ACHN (cell line): Measurements from ENCODE around the gene TANC1.

Experiments
- DNase-seq: peaks from one replicate; pipeline ENCODE4 v3.0.0-alpha.2; 2015
- in situ Hi-C: cut with HindIII; loops from 2 replicates; pipeline ENCODE4 v1.10.0; 2017; ENCODE audit warnings: low sequenced_read_pairs, low pct_ligation_motif_present, low pct_unique_long_range_greater_than_20kb

TANC1 gene

DNA sequence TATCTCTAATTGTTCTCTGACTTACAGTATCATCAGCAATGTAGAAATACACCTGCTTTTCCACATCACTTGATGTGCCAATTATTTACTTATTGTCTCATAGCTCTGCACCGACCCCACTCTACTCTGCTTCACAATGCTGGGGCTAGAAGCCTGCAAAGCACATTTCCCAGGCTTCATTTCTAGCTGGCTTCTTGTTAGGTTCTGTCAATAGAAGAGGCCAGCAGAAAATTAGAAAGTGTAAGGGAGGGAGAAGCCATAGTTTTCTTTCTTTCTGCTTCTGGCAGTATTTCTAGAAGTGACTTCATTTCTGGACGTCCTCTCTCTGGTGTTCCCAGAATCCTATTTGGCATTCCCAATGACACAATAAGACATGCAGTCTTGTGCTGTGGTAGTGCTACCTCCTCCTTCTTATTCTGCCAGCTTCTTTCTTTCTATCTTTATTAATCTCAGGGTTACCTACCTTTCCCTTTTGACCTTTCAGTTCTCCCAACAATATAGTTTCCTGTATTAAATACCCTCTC lies 12.5 kb upstream of the TANC1 start:
- in situ Hi-C loops: no loop called here
- DNase-seq: no peak

DNA sequence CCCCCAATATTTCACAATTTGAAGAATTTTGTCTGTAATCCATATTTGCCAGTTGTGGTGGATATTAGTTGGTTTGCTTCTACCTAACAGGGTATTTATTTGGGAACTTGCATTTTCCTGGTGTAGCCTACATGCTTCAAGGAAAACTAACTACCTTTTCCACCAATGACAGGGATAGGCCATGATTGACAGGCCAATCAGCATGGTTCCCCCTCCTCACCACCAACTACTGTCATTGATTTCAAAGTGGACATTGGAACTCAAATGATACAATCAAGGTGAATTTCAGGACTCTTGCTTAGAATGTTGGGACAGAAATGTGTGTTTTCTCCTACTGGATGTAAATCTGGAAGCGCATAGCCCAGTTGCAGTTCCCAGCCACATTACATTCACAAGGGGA lies 10.1 kb upstream of the TANC1 start:
- DNase-seq: no peak
- in situ Hi-C loops: no loop called here

DNA sequence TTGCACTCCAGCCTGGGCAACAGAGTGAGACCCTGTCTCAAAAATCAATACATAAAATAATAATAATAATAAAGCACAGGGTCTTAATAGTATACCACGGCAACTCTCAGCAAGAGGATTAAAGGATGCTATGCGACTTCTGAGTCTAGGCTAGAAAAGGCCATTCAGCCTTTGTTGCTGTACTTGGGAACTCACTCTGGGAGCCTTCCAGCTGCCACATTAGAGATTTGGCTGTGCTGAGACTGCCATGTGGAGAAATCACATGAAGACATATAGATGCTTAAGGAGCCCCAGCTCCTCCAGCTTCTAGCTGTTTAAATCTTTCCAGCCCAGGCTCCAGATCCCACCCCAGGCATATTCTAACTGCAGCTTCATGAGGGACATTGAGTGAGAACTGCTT lies 8.2 kb upstream of the TANC1 start:
- in situ Hi-C loops: no loop called here

DNA sequence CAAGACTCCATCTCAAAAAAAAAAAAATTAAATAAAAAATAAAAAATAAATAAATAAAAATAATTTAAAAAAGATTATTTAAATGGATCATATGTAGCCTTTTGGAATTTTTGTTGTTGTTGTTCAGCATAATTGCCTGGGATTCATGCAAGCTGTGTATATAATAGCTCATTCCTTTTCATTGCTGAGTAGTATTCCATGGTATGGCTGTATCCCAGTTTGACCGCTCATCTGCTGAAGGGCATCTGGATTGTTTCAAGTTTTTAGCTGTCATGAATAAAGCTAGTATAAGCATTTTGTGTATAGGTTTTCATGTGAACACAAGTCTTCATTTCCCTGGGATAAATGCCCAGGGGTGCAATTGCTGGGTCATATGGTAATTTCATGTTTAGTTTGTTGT lies 6.4 kb upstream of the TANC1 start:
- in situ Hi-C loops: no loop called here
- DNase-seq: no peak

More for the DNA sequence above, 8.2 kb upstream of the TANC1 start:
- DNase-seq: no peak

DNA sequence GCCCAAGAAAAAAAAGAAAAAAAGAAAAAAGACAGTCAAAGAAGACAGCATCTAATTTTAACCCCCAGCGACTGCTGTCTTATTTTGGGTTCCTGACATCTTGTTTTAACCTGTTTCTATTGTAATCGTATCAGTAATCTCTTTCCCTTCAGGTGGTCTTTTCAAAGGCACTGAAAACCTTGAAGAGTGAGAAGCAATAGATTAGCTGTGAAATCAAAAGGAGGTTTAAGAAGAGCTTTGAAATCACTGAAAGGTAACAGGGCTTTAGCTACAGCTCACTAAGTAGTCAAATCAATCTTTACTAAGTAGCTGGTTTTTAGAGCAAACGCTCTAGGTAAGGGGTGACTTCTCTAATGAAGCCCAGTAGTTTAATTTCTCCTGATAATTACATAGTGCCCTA lies 5.4 kb upstream of the TANC1 start:
- in situ Hi-C loops: no loop called here
- no peak for DNase-seq

DNA sequence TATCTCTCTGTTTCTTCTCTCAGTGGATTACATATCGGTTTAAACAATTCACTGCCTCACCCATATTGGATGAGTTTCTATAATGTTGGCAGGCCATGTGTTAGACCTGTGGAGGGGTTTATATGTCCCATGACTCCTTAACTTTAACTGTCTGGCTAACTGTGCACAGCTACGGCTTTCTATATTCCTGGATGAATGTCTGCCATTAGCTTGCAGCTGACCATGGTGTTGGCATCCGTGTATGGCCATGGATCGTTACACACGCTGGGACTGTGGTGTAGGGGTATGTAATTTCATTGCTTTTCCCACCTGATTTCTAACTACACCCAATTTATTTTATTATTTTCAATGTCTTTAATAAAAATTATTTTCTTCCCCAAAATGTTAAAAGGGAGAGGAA lies 3.3 kb upstream of the TANC1 start:
- no peak for DNase-seq
- in situ Hi-C loops: no loop called here

DNA sequence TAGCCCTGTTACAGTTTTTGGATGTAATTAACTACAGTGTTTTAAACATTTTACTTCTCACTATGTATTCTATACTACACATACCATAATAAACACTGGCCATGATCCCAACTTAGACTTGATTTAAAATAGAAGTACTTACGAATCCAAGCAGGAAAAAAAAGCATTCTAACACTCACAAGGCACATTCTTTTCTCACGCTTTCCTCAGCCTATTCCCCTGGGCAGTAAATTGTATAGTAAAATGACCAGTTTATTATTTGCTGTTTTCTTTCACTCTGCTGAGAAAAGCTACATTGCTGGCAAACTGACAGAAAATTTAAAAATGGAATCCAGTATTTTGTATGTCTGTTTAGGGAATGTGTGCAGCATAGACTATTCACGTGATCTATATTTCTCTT lies 2.8 kb upstream of the TANC1 start:
- DNase-seq: no peak
- in situ Hi-C loops: no loop called here

DNA sequence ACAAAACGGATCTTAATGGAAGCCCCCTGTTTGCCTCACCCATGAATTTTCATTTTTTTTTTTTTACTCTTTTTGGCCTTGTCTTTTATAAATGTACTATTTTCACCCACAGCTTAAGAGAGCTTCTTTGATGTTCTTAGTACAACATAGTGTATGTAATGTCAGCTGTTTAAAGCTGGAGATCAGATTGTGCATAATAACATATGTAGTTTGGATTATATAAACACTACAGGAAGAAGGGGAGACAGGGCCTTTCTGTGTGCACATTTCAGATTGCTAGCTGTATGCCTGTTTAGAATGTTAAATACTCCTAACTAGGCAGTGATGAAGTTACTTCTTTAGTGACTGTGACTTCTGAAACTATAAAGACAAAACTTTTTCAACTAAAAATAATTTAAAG lies 2.1 kb upstream of the TANC1 start:
- DNase-seq: no peak
- in situ Hi-C loops: no loop called here

DNA sequence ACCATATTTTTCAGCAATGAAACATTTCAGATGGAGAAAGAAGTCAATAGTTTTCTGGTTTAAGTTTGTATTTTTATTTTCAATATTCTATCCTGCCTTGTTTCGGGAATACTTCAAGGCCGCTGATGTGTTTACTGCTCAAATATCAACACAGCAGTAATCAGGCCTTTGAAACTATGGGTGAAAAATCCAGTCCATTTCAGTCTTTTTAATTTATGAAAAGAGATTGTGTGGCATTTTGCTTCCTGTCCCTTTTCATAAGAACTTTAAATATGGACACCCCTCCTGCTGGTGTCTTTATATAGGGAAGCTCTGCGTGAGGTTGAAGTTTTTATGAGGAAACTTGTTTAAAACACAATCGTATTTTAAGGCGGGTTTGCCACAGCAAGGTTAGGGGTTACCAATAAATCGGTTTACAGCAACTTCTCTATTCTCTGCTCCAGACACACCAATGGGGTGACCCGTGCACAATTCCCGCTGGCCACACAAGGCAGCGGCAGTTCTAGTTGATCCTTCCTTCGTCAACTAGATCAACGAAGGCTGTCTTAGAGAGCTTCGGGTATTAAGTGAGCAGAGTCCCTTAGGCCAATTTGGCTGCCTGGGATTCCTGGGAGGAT lies 1.2 kb upstream of the TANC1 start:
- DNase-seq: peak; percentile 7
- in situ Hi-C loops: no loop called here

DNA sequence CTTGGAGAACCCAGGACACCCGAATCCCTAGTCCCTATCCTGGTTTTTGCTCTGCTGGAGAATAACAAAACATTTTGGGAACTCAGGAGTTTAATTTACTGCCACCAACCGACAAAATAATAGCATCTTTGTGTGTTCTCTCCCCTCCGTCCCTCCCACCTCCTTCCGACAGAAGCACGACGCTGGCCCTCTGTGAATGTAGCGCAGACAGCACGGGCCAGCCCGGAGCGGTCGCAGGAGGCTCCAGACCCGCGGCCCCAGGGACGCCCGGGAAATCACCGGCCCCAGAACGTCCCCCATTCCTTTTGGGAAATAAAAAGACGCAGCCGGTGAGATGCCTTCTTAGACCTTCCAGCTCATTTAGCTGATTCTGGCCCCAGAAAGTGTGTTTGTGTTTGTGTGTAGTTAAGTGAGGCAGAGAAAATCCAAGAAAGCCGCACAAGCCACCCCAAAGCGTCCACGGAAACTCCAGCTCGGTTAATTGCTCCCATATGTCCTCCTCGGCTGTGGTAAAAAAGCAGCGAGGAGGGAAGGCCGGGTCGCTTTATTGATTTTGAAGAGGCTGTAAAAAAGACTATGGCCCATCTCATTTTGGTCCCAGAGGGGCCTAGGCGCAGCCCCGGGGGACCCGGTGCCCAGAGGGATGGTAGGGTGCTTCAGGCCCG lies 577 bp upstream of the TANC1 start:
- in situ Hi-C loops: no loop called here
- DNase-seq: peak; percentile 14

DNA sequence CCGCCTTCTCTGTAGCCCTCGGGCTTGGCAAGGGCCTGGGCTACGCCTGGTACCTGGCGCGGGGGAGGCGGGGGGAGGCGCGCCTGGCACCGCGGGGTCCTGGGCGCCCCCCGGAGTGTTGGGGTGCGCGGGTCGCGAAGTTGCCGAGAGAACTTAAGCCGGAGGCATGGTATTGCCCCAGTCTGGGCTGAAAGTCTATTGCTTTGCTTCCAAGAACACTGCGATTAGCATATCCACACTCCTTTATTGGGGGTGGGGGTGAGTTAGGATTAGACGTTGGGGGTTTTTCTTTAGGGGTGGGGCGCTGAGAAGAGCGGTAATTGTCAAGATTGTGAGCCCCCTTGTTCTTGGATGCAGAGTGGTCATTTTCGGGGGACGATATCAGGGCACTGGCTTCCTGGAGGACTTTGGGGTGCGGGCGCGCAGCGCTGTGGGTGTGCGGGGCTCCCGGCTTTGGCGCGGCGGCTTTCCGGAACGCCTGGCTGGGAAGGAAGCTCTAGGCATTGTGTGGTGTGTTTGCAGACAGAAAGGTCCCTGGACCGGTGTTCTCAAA lies 798 bp downstream of the TANC1 start:
- in situ Hi-C loops: no loop called here
- no peak for DNase-seq

DNA sequence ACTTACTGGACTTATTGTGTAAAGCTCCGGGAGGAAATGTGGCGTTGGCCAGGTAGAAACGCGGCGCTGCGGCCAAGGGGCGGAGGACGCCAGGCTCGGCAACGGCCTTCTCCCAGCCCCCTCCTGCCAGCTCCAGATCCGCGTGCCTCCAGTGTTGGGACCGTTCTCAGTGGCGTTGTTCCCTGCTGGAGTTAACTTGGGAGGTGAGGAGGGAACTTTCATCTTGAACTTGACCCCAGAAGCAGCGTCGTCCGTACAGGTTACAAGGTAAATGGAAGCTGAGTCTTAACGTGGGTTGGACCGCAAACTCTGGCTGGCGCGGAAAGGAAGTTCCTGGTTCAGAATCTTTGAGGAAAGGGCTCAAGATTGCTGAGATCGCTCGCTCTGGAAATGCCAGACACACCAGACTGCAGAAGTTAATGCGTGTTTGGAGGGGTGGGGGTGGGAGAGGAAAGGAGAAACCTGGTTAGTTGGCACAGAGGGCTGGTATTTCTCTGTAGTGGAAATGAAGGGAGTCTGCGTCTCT lies 1.3 kb downstream of the TANC1 start:
- in situ Hi-C loops: no loop called here
- DNase-seq: peak; percentile 46

DNA sequence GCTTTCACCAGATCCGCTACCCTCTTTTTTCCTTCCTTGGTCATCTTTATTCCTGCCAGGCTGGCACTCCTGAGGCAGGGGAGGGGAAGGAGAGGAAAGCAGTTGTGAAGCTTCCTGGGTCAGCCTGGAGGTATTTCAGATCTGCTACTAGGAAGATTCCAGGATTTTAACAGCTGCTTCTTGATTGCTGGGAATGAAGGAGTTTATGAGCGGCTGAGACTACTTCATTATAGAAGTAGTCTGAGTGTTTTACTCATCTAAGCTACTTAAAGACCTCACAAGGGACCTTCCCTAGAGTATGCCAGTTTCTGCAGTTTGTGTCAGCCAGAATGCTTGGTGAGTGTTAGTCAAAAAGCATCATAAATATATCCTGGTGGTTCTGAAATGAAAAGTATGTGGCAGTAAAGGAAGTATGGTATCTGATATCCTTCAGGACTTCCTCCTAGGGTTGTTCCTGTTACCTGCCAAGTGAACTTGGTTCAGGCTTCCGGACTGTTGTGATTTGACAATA lies 1.9 kb downstream of the TANC1 start:
- in situ Hi-C loops: no loop called here
- no peak for DNase-seq

DNA sequence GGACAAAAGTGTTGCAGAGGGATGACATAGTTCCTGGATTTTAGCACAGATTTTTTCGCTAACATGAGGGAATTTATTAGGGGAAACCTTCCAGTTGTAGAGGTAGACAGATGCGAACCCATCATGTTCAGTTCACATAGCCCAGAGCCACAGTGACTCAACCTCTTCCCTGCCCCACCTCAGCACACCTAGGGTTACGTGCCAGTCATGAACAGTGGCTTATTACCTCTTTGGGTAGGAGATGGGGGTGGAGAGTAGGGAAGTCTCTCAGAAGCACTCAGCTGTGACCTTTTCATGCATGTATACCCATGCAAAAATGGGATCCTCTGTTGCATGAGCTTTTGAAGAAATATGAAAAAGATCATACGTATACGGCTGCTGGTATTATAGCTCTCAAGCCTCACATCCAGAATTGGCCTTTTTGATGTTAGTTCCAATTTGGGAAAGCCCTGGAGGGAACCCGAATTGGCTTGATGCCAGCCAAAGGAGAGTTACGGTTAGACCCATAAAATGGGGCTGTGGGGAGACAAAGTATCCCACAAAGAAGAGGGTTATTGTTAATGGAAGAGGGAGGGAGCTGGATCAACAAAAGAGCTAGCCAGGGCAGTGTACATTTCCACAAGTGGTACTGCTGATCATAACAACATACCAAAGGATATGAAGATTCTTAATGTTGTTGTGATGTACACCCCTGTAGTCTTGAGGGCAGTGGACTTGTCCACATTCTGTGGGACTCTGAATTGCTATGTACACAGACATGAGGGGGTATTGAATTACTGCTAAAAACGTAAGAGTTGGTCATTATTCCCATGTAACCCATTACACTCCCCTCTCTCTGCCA lies 4.9 kb downstream of the TANC1 start:
- DNase-seq: no peak
- in situ Hi-C loops: no loop called here

DNA sequence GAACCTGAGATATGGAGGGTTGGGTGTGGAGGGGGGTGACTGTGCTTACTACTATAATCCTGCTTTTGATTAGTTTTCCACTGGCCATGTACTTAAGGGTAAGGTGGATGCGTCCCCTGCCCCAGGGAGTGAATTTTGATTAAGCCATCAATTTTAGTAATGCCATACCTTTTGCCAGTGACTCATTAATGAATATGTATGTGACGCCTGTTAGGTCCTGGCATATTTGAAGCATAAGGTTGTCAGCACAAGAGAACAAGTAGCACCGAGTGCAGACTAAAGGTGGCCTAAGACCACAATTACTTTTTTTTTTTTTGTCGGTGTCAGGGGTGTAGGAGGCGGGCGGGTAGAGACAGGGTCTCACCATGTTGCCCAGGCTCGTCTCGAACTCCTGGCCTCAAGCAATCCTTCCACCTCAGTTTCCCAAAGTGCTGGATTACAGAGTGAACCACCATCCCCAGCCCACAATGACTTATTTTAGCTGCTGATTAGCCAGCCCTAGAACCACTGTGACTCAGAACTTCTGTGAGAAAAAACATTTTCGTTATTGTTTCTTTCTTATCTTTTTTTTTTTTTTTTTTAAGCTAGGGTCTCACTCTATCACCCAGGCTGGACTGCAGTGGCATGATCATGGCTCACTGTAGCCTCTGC lies 7.0 kb downstream of the TANC1 start:
- no peak for DNase-seq
- in situ Hi-C loops: no loop called here

DNA sequence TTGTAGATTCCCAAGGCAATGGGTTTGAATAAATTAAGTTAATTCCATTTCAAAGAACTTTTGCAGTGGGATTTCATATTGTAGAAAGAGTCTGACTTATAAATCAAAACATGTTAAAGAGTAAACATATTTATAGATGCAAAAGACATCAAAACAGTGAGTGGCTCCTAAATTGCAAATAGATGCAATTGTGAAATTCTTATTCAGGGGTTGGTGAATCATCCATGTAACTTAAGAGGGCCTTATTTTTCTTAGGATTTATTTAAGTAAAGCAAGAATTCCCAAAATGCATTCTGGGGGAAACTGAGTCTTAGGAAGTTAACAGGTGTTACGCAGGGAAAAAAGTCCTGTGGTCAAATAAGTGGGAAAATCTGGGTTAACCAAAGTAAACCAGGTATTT lies 11.3 kb downstream of the TANC1 start:
- no peak for DNase-seq
- in situ Hi-C loops: no loop called here

DNA sequence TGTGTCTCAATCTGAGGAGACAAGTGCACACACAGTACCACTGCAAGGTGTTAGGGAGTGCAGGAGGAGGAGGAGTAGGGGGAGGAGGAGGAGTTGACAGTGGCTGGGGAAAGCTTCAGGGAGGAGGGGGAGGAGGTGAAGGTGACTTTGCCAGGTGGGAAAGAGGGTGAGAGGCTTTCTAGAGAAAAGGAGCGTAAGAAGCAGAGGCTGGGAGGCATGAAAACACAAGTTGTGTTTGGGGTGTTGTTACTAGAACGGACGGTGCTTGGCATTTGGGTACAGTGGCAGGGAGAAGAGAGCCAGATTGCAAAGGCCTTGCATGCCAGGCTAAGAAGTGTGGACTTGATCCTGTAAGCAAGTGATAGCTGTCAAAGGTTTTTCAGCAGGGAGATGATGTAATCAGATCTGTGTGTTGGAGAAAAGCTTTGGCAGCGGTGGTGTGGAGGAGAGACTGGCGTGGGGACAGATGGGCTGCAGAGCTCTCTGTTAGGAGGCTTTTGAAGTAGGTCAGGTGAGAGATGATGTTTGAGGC lies 16.2 kb downstream of the TANC1 start:
- DNase-seq: no peak
- in situ Hi-C loops: no loop called here

DNA sequence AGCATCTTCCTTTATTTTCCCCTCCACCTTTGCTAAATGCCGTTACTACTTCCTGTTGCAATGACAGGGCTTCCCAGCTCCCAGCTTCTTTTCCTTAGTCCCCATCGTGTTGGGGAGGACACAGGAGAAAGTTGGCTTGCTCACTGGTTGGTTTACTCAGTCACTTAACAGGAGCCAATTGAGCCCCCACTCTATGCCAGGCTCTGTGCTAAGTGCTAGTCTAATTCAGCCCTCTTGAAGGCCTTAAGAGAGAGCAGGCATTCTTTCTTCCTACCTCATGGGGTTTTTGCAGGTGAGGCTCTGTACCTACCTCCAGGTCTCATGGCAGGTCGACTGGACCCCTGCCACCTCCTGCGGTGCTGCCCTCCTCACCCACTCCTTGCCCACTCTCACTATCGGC lies 20.1 kb downstream of the TANC1 start:
- in situ Hi-C loops: no loop called here
- no peak for DNase-seq
